Upper lobe of right lung (tissue), 1 donor: ENCODE measurements around the gene AK2. TPM values are rescaled to one million over a fixed set of nuclear protein-coding genes. Genes with fewer than 3 reads are reported as not detected.
"Not testable (repeated sequence)": the region's sequence is repeated elsewhere in the genome, so short reads cannot be mapped to it uniquely, and the experiment has no call there.

Source experiments
- ATAC-seq: fragments of 200-7000 bp; cut with Tn5 transposase; one replicate; pipeline ENCODE4 v1.9.1; 2020; ENCODE audit warnings: mild to moderate bottlenecking, moderate library complexity
- DNase-seq: peaks from one replicate; pipeline ENCODE4 v3.0.0-alpha.2; 2020
- H3K27ac ChIP-seq: fragments of 200-600 bp; one replicate; pipeline ENCODE4 v1.8.0; 2022
- H3K27me3 ChIP-seq: fragments of 200-600 bp; one replicate; pipeline ENCODE4 v1.8.0; 2022; ENCODE audit warnings: mild to moderate bottlenecking
- H3K36me3 ChIP-seq: fragments of 200-600 bp; one replicate; pipeline ENCODE4 v1.8.0; 2022
- H3K4me1 ChIP-seq: fragments of 200-600 bp; one replicate; pipeline ENCODE4 v1.8.0; 2022
- H3K4me3 ChIP-seq: fragments of 200-600 bp; one replicate; pipeline ENCODE4 v1.8.0; 2022; ENCODE audit warnings: mild to moderate bottlenecking
- H3K9me3 ChIP-seq: fragments of 200-600 bp; one replicate; pipeline ENCODE4 v1.8.0; 2022
- intact Hi-C: fragments of 100-400 bp; cut with DNase I; formaldehyde crosslinking; loops from one replicate; pipeline ENCODE4 v1.11.0; 2022
- total RNA-seq: library from RNA; stranded (reverse); fragmentation: NEBNext Ultra II Directional; extraction: Animal tissue kit (Norgen Biotek cat#: 25700); gene quantifications from one replicate; pipeline ENCODE4 v1.2.1, GENCODE V29; 2021
- TF ChIP-seq, protein P1 (sequence below): fragments of 200-600 bp; IDR thresholded peaks from one replicate; pipeline ENCODE4 v1.8.0; 2022; ENCODE audit warnings: antibody characterized with exemption
- donor health status: DM: no; HTN: yes; CAD: no; lungs with severe emphysema.

AK2 gene
- total RNA-seq, 1 donor from 2014 or later, result 106 TPM

DNA sequence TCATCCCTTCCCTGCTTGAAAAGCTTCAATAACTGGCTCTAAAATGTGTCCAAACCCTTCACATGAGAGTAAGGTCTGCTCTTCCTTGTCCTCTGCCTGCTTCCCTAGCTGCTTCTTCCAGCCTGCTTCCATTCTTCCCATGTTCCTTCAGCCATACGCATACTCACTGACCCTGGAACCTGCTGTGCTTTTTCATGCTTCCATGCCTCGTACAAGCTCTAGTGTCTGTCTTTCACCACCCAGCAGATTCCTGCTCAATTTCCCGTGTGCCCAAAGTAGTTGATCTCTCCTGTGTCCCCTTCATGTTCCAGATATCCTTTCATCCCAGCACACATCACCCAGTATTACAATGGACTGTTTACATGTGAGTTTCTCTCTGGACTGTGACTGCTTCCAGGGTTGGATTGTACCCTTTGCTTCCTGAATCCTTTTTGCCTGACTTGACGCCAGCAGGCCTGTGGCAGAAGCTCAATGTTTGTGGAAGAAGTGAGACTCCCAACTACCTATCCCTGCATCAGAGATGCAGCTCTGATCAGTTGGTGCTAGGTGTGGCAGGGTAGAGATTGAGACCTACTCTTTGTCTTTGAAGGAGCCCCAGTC lies 36.2 kb downstream of the AK2 start:
- Histone ChIP-seq H3K4me1 (peaks cover 41% of the 10 kb centered on the region), H3K36me3 (no peaks in the 10 kb centered on the region), H3K9me3 (no peaks in the 10 kb centered on the region), H3K4me3 (no peak overlapping the region), H3K27ac (no peak overlapping the region), H3K27me3 (no peaks in the 10 kb centered on the region)
- no peak for DNase-seq
- intact Hi-C loops, result no loop called here
- TF ChIP-seq, protein P1, sequence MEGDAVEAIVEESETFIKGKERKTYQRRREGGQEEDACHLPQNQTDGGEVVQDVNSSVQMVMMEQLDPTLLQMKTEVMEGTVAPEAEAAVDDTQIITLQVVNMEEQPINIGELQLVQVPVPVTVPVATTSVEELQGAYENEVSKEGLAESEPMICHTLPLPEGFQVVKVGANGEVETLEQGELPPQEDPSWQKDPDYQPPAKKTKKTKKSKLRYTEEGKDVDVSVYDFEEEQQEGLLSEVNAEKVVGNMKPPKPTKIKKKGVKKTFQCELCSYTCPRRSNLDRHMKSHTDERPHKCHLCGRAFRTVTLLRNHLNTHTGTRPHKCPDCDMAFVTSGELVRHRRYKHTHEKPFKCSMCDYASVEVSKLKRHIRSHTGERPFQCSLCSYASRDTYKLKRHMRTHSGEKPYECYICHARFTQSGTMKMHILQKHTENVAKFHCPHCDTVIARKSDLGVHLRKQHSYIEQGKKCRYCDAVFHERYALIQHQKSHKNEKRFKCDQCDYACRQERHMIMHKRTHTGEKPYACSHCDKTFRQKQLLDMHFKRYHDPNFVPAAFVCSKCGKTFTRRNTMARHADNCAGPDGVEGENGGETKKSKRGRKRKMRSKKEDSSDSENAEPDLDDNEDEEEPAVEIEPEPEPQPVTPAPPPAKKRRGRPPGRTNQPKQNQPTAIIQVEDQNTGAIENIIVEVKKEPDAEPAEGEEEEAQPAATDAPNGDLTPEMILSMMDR, result no peak
- ATAC-seq, result no peak

DNA sequence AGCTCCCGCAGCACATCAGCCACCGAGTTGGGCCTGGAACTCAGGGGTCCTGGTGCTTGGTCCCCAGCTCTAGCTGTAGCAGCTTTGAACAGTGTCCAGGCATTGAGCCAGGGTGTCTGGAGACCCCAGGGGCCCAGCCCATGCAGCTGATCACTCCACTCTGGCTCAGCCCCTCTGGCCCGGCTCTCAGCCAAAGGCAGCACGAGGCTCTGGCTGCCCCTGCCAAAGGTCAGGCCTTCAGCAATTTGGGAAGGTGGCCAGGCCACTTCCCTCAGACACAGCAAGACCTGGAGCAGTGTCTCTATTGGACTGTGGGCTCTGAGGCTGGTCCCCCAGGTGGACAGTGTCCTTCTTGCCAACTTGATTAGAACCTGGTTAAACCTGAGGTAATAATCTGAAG lies 37.7 kb downstream of the AK2 start:
- Histone ChIP-seq H3K27ac (no peak overlapping the region), H3K27me3 (no peaks in the 10 kb centered on the region), H3K4me1 (peaks cover 37% of the 10 kb centered on the region), H3K4me3 (no peak overlapping the region), H3K36me3 (no peaks in the 10 kb centered on the region), H3K9me3 (no peaks in the 10 kb centered on the region)
- intact Hi-C loops, result no loop called here
- TF ChIP-seq, protein P1, result no peak
- no peak for DNase-seq
- ATAC-seq, result no peak

DNA sequence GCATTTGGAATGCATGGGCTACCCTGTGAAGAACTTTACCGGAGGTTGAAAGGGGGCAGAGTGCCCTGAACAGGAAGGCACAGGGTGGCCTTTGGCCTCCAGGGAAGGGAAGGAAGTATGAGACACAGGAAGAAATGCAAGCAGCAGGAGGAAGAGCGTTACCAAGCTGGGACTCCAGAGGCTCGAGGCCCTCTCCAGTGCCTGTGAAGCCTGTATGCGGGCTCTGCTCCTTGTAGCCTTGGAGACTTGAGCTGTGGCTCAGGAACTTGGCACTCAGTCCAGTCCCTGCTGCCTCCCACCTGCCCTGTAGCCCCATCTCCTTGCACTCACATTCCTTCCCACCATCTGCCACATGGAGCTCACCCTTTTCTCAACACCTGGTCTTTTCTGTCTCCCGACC lies 38.6 kb downstream of the AK2 start:
- peak; percentile 71 for ATAC-seq
- Histone ChIP-seq H3K9me3 (no peaks in the 10 kb centered on the region), H3K4me3 (no peak overlapping the region), H3K27ac (no peak overlapping the region), H3K36me3 (no peaks in the 10 kb centered on the region), H3K4me1 (peaks cover 38% of the 10 kb centered on the region), H3K27me3 (no peaks in the 10 kb centered on the region)
- DNase-seq, result no peak
- TF ChIP-seq, protein P1, result no peak
- intact Hi-C loops, result no loop called here

DNA sequence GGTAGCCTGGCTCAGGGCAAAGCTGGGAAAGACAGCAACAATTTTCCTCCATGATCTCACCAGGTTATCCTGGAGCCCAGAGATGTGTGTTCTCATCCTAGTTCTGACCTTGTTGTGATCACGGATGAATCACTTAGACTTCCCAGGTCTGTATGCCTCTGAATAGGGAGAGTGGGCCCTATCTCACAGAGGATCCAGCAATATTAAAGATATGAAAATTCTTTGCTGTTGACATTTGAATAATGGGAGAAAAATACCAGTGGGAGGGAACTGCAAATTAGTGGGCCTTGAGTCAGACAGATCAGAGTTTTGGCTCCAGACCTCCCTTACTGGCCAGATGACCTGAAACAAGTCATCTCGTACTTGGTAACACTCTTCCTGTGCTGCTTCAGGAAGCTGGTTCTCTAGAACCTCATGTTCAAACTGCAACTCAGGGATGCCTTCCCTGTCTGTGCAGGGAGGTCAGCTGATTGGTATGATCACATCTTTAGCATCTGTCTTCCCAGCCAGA lies 39.2 kb downstream of the AK2 start:
- H3K4me1 ChIP-seq, result peaks cover 44% of the 10 kb centered on the region
- no peak for ATAC-seq

DNA sequence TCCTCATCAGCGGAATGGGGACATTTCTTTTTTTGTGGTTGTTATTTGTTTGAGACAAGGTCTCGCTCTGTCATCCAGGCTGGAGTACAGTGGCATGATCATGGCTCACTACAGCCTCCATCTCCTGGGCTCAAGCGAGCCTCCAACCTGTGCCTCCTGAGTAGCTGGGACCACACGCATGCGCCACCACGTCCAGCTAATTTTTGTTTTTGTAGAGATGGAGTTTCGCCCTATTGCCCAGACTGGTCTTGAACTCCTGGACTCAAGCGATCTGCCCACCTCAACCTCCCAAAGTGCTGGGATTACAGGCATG lies 43.4 kb downstream of the AK2 start:
- H3K9me3 ChIP-seq, ATAC-seq, H3K27me3 ChIP-seq, H3K36me3 ChIP-seq, H3K4me3 ChIP-seq, intact Hi-C loops, DNase-seq: not testable (repeated sequence)
- peaks cover 58% of the 10 kb centered on the region for H3K4me1 ChIP-seq
- H3K27ac ChIP-seq, result peak overlapping the region; percentile 71

More for the DNA sequence above, 39.2 kb downstream of the AK2 start:
- no peak overlapping the region for H3K4me3 ChIP-seq
- no peaks in the 10 kb centered on the region for H3K9me3 ChIP-seq
- H3K27me3 ChIP-seq, result no peaks in the 10 kb centered on the region
- no peaks in the 10 kb centered on the region for H3K36me3 ChIP-seq
- intact Hi-C loops, result no loop called here
- DNase-seq, result no peak
- TF ChIP-seq, protein P1, result no peak
- peak overlapping the region; percentile 24 for H3K27ac ChIP-seq

DNA sequence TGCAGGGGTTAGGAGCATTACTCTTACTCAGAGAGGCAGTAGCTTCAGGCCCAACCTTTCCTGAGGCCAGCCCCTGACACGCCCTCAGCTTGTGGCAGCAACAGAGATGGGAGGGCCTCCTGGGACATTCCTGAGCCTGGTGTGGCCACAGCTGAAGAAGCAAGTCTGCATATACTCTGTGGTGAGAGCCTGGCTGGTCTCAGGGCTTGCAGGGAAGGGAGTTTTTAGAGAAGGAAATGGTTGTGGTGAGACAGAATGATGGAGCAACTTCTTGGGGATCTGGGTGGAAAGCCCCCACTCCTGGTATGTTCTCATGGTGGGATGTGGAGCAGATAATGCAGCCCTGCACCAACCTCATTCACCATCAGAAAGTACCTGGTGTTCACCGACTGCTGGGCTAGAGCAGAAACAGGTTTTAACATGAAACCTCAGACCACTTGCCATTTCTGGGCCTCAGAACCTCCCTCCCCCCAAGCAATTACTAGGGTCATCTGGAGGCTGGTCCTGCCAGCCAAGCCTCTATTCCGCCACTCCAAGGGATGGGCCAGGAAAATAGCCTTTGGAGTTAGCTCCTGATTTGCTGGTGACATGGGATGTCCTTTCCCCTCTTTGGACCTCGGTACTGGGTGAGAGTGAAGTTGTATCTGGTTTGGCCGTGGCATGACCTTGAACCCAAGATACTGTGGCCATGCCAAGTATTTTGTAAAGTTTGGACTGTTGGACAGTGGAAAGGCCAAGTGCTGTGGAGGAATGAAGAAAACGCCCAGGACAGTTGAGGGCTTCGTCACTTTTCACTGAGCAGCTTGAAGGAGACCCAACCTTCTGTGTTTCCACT lies 44.0 kb downstream of the AK2 start:
- intact Hi-C loops, result no loop called here
- DNase-seq (peak; percentile 92), ATAC-seq (peak; percentile 97)
- H3K4me1 ChIP-seq, result peaks cover 53% of the 10 kb centered on the region
- no peak overlapping the region for H3K4me3 ChIP-seq
- peak overlapping the region; percentile 71 for H3K27ac ChIP-seq
- H3K36me3 ChIP-seq, result no peaks in the 10 kb centered on the region
- TF ChIP-seq, protein P1, result no peak
- H3K9me3 ChIP-seq, result no peaks in the 10 kb centered on the region
- no peaks in the 10 kb centered on the region for H3K27me3 ChIP-seq
